Measurements from ENCODE around the gene SNX10.
A peak's percentile ranks its signal among the peaks of the same experiment; 100 is the strongest.
"Not testable (repeated sequence)": the region's sequence is repeated elsewhere in the genome, so short reads cannot be mapped to it uniquely, and the experiment has no call there.

The SNX10 gene, protein sequence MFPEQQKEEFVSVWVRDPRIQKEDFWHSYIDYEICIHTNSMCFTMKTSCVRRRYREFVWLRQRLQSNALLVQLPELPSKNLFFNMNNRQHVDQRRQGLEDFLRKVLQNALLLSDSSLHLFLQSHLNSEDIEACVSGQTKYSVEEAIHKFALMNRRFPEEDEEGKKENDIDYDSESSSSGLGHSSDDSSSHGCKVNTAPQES

DNA sequence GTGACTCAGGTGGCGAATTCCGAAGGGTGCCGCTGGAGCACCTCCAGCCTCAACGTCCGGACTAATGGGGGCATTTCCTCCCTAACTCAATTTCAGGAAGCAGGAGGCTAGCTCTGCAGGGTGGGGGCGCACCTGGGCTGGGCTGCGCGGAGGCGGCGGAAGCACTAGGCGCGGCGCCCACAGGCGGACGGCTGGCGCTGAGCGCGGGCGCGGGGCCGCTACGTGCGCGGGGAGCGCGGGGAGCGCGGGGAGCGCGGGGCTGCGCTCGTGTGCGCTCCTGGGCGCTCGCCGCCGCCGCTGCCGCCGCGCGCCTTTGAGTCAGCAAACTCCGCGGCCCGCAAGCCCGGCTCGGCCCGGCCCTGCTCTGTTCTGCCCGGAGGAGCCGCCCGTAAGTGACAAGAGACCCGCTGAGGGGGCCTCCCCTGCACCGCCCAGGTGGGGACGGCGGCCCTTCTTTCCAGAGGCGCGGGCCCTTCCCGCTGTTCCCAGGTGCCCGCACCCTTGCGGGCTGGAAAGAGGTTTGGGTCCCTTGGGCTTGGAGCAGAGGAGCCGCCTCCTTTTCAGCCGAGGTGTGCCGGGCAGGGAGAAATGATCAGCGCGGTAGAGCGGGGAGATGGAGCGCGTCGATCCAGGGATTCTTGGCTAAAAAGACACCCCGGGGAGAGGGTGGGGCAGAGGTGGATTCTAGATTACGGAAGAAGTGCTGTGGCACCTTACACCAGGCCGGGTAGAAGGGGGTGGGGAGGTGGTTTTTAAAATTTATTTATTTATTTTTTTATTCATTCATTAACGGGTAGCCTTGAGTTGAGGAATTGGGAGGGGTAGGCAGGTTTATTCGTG is at the start of gene SNX10:
TSS of gene SNX10 (plus strand) at position 164 of the 840 bp plus-strand sequence. CDS start 54,581 bp downstream, outside the sequence.
- DNase-seq (ENCODE audit: low read depth in 3 of 3, low spot score in 1 of 3): peak; percentile 22 to 40 (median 29)

DNA sequence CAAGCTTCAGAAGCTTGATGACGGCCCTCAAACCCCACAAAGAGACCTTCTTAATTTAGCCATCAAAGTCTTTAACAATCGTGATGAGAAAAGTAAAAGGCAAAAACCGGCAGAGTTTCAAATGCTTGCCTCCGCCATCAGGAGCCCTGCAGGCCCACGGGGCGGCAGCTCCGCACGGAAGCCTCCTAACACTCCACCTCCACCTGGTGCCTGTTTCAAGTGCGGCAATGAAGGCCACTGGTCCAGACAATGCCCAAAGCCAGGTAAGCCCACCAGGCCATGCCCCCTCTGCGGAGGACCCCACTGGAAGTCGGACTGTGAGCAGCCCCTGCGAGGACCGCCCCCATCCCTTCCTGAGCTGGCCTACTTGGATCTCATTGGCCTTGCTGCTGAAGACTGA is 46.5 kb upstream of the SNX10 start:
- DNase-seq (ENCODE audit: low read depth in 3 of 3, low spot score in 1 of 3): no peak

DNA sequence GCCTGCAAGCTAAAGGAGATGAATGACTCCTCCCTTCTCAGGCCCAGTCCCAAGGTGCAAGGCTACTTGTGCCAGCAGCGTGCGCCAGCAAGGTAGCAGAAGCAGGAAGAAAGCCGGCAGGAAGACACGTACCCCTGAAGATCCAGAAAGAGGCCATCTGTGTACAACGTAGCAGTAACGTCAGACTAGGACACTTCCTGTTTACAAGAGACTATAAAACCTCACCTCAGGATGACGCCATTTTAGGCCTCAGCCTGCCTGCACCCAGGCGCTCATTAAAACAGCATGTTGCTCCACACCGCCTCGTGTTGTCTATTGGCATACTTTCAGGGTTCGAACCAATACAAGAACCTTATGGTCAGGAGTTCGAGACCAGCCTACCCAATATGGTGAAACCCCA is 41.4 kb upstream of the SNX10 start:
- no peak for DNase-seq (ENCODE audit: low read depth in 3 of 3, low spot score in 1 of 3)

DNA sequence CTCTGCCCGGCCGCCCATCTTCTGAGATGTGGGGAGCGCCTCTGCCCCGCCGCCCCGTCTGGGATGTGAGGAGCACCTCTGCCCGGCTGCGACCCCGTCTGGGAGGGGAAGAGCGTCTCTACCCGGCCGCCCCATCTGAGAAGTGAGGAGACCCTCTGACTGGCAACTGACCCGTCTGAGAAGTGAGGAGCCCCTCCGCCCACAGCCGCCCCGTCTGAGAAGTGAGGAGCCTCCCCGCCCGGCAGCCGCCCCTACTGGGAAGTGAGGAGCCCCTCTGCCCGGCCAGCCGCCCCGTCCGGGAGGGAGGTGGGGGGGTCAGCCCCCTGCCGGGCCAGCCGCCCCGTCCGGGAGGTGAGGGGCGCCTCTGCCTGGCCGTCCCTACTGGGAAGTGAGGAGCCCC is 29.8 kb upstream of the SNX10 start:
- DNase-seq (ENCODE audit: low read depth in 3 of 3, low spot score in 1 of 3): not testable (repeated sequence)

DNA sequence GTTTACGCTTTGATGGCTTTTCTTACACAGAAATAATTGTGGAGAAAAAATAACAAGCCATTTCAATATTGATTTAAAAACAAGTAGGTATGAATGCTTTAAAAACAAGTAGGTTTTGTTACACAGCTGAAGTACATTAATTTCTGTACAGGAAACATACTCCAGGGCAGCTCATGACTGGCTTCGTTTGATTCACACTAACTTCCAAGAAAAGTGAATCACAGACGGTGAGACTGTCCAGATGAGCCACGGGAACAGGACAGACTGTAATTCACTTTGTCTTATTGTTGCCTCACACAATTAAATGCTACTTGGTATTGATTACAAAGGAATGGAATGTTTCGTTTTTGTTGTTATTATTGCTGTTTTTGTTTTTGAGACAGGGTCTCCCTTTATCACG is 26.6 kb upstream of the SNX10 start:
- no peak for DNase-seq (ENCODE audit: low read depth in 3 of 3, low spot score in 1 of 3)

DNA sequence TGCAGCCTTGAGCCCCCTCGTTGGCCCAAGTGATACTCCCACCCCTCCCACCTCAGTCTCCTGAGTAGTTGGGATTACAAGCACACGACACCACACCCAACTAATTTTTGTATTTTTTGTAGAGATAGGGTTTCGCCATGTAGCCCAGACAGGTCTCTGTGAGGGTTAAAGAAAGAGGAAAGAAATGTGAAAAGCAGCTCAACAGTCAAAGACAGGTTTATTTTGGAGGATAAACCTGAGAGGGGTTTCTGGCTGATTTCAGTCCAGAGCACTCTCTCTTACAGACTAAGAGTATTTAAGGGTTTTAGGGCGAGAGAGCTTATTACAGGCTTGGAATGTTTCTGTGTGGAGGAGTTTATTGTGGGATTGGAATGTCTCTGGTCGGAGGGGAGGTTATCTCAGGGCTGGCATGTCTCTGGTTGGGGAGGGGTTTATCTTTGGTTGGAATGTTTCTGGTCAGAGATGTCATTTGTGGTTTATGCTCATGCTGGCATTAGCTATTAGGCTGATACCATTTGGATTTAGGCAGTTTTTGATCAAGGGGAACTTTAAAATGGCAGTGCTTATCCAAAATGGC is 26.1 kb upstream of the SNX10 start:
- no peak for DNase-seq (ENCODE audit: low read depth in 3 of 3, low spot score in 1 of 3)

DNA sequence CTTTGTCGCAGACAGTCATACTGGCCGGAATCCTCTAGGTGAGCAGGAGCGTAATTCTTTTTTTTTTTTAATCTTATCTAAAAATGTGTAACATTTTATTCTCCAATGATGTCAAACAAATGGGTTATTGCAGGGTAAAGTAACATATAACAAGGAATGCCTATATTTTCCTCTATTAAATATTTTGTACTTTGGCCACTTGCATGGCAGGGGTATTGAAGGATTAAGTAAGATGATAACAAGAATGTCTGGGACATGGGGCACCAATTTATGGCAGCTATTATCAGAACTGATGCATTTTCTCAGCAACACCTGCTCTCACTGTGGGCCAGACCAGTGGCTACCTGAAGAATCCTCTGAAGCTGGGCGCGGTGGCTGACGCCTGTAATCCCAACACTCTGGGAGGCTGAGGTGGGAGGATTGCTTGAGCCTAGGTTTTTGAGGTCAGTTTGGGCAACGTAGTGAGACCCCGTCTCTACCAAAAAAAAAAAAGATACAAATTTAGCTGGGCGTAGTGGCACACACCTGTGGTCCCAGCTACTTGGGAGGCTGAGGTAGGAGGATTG is 24.0 kb upstream of the SNX10 start:
- DNase-seq (ENCODE audit: low read depth in 3 of 3, low spot score in 1 of 3): no peak

DNA sequence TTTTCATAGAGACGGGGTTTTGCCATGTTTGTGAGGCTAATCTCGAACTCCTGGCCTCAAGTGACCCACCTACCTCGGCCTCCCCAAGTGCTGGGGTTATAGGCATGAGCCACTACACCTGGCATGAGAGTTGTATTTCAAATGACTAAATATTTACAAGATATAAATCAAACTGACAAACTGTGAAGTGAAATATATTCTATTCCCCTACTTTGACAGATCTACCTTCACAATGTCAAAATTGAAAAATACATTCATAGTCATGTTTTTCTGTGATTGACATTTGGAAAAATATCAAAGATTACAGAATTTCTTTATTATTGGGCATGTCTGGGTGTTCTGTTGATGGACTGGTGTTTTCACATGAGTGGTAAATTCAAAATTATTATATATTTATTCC is 16.4 kb upstream of the SNX10 start:
- DNase-seq (ENCODE audit: low read depth in 3 of 3, low spot score in 1 of 3): no peak

DNA sequence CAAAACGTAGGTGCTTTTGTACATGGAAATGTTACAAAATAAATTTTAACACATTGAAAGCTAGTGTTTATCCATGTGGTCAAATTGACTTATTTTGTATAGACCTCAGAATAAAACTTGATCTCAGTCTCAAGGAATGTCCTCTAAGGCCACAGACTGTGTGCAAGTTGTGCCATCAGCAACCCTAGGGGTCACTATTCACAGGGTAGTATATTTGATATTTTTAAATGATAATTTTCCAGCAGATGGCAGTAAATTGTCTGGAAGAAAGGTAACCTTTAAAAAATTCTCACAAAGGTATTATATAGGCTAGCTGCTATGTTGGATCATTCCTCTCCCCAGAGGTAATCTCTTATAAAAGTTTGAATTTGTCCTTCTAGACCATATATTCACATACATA is 12.9 kb upstream of the SNX10 start:
- DNase-seq (ENCODE audit: low read depth in 3 of 3, low spot score in 1 of 3): no peak

DNA sequence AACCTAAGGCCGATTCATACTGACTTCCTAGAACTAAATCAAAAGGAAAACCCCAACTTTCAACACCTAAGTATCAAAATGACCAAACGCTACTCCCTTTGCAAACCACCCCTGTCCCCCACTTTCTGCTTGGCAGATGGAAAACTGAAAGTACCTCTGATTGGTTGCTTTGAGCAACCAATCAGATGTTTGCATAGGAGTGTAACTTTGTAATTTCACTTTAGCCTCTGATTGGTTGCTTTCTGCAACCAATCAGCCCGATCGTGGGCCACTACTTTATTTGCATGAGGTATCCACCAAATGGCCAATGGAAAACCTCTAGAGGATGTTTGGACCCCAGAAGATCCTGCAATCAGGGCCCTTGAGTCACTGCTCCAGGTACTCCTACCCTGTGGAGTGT is 12.3 kb upstream of the SNX10 start:
- DNase-seq (ENCODE audit: low read depth in 3 of 3, low spot score in 1 of 3): no peak

DNA sequence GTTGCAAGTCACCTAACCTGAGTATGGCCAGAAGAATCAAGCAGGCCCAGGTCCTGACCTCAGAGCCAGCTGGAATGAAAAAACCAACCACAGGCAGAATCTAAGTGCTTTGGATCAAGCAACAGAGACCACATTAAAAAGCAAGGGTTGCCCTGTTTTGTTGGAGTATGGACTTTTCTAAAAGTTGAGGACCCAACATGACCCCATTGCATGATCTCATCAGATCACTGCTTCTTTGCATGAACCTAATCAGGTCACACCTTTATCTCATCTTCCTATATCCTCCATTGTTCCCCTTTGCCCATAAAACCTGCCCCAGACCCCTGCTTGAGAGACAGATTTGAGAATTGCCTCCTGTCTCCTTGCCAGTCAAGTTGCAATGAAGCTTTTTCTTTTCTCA is 11.6 kb upstream of the SNX10 start:
- DNase-seq (ENCODE audit: low read depth in 3 of 3, low spot score in 1 of 3): no peak

DNA sequence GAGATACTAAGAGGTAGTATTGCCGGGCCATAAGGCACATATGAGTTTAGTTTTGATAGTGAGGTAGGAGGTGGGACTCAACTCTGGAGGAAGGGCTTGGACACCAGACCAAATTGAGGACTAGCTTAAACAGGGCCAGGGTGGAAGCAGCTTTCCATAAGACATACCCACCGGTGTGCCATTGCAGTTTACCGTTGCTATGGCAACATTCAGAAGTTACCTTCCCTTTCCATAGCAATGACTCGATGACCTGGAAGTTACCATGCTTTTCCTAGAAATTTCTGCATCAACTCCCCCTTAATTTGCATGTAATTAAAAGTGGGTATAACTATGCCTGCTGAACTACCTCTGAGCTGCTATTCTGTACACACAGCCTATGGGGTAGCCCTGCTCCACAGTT is 10.9 kb upstream of the SNX10 start:
- no peak for DNase-seq (ENCODE audit: low read depth in 3 of 3, low spot score in 1 of 3)

DNA sequence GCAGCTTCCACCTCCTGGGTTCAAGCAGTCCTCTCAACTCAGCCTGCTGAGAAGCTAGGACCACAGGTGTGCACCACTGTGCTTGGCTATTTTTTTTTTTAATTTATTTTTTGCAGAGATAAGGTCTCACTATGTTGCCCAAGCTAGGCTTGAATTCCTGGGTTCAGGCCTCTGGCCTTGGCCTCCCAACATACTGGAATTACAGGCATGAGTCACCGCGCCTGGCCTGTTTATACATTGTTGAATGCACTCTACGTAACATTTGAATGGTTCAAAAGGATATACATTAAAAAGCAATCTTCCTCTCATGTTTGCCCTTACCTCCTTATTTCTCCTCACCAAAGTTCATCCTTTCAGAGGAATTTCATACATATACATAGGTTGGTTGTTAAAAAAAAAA is 7.2 kb upstream of the SNX10 start:
- DNase-seq (ENCODE audit: low read depth in 3 of 3, low spot score in 1 of 3): no peak

DNA sequence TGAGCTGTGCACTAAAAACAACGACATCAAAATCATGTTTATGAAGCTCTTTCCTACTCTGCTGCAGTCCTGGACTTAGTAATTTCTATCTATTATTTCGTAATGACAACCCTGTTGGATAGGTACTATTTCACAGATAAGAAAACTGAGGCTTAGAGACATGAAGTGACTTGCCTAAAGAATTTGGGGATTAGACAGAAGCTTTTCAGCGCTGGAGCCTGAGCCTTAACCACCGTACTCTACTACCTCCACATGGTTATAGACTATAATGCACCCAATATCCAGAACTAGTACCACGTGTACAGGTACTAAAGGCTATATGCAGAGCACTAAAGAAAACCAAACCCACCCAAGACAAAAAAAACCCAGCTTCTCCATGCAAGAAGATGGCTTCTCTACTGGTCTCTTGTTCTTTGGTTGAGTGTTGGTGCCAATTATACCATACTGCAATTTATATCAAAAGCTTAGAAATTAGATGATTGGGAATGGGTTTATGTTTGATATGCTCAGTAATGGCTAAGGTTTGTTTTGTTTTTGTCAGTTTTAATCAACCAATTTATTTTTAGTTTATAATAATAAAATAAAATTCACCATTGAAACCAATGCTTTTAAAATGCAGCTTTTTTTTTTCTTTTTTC is 6.5 kb upstream of the SNX10 start:
- no peak for DNase-seq (ENCODE audit: low read depth in 3 of 3, low spot score in 1 of 3)

DNA sequence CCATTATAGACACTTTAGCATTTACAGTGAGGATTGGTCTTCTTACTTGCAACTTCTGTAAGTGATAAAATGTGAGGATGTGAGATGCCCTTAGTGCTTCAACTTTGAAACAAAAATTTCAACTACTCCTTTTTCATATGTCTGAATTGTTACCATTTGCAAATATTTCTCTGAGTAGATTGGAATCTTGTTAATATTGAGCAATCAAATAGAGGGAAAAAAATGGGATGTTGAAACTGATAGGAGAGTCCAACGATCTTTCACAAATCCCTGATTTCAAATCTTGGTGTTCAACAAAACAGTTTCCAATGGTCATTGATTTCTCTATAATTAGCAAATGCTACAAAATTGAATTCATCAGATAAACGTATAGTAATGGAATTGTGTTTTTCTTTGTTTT is 5.5 kb upstream of the SNX10 start:
- no peak for DNase-seq (ENCODE audit: low read depth in 3 of 3, low spot score in 1 of 3)

DNA sequence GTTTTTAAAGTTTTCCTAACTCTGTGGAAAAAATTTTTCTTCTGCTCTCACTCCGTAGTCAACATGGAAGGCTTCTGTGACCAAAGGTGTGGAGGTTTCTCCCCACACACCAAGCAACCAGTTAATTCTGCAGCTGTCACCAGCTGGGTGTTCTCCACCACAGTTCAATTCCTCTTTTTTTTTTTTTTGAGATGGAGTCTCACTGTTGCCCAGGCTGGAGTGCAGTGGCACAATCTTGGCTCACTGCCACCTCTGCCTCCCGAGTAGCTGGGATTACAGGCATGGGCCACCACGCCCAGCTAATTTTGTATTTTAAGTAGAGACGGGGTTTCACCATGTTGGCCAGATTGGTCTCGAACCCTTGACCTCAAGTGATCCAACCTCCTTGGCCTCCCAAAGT is 3.5 kb upstream of the SNX10 start:
- DNase-seq (ENCODE audit: low read depth in 3 of 3, low spot score in 1 of 3): not testable (repeated sequence)

DNA sequence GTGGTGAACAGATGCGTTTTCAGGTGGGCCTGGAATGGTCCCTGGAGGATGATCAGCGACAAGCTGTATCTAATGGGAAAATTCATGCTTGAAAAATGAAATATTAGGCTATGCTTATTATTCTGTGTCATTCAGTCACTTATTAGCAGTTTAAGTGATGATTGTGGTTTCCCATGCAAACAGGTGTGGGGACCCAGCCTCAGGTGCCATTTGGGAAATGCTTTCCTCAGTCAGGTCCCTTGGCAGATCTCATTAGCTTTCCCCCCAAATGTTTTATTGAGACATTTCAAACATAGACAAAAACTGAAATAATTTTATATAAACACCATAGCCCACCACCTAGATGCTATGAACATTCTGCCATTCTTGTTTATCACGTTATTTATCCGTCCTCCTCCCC is 411 bp upstream of the SNX10 start:
- DNase-seq (ENCODE audit: low read depth in 3 of 3, low spot score in 1 of 3): no peak

DNA sequence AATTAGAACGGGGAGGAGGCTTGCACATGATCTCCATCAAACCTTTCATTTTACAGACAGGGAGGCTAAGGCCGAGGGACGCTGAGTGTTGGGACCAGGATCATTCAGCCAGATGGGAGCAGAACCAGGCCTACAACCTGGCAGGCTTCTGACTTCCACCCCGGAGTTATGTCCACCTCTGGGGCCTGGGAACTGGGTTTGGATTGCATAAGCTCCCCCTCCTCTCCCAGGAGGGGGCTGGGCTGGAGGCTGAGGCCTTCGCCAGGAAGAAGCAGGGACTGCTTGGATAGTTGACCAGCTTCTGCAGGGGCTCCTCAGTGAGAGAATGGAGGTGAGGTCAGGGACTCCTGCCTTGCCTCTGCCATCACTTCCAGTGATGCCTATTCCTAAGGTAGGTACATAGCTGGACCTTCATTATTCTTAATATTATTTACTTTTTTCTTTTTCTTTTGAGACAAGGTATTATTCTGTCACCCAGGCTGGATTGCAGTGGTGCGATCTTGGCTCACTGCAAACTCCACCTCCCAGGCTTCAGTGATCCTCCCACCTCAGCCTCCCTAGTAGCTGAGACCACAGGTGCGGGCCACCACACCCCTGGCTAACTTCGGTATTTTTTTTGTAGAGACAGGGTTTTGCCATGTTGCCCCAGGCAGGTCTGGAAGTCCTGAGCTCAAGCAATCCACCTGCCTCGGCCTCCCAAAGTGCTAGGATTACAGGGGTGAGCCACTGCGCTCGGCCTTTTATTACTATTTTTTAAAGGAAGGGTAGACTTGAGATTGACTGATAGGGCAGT is 1.3 kb downstream of the SNX10 start:
- DNase-seq (ENCODE audit: low read depth in 3 of 3, low spot score in 1 of 3): no peak

DNA sequence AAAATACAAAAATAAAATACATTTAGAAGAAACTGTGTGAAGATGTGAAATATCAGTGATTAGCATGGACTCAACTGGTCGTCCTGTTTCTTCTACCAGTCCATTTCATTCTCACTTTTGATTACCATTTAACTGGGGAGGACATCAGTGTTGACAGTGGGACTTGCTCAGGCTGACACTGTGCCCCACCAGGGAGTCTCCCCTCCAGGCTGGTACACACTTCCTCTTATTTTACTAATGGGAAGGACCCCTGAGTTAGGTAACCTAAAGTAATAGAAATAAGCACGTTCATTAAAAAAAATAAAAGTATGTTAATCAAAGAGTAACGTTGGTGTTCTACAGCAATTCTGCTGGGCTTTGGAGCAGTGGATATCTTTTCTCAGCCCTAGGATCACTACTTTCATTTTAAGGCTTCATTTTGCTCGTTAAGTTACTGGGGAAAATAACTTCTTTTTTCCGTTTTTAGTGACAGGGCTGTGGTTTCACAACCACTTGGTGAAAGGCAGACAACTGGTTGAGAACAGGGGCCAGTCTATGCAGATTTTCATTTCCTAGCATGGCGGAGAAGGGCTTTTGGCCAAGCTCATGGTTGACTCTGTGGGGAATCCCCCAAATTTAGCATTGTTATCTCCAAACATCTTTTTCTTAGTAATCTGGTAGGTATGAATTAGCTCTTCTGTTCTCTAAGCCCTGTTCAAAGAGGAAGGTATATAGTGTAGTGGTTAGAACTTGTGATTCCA is 2.1 kb downstream of the SNX10 start:
- peak in 2 of 3 donors; percentile 9 to 12 for DNase-seq (ENCODE audit: low read depth in 3 of 3, low spot score in 1 of 3)

DNA sequence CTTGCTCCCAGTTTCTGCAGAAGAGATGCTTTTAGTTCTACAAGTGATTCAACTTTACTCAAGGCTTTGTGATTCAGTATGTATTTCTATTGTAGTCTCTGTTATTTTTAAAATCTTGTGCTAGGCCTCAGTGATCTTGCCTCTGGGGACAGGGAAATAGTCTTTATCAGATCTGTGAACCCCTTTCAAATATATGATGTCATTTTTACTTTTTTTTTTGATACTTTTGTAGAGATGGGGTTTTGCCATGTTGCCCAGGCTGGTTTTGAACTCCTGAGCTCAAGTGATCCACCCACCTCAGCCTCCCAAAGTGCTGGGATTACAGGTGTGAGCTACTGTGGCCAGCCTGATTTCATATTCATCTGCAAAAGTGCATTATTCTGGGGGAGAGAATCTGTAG is 3.4 kb downstream of the SNX10 start:
- DNase-seq (ENCODE audit: low read depth in 3 of 3, low spot score in 1 of 3): no peak

Measured in stimulated activated CD4-positive, alpha-beta T cell treated with anti-CD3 and anti-CD28 coated beads, TNF-alpha, amount 100 ng/mL, for 1 hour (primary cell).